ENCODE results near the gene PIGB.

DNA sequence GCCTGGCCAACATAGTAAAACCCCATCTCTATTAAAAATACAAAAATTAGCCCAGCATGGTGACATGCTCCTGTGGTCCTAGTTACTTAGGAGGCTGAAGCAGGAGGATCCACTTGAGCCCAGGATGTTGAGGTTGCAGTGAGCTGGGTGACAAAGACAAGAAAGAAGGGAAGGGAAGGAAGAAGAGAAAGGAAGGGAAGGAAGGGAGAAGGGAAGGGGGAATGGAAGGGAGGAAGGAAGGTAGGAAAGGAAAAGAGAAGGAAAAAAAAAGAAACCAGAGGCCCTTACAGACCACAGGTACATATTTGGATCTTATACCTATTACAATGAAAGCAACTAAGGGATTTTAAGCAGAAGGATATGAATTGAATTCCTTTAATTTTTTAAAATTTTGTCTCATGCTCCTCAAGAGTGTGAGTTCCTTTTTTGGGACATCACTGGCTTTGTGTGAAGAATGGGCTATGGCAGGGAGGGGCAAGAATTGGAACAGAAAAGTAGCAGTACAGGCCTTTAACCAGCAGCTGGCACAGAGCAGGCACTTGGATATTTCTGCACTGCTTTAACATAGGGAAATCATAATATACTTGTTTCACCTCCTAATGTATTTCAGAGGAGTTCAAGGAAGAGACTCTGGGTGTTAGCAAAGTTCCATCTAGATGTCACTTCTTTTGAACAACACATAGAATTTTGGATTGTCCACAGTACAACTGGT is 37.3 kb upstream of the PIGB start:
- TF ChIP-seq CTCF (conservative IDR thresholded peaks at IDR 0.05; ENCODE audit: low read depth, low read length) (no peak), SMC3 (IDR thresholded peaks at IDR 0.05; ENCODE audit: low read depth, low read length) (no peak), RCOR1 (IDR thresholded peaks at IDR 0.05; ENCODE audit: insufficient replicate concordance, low read length) (no peak), POLR2A (IDR thresholded peaks at IDR 0.05; ENCODE audit: low read depth, low read length) (no peak), RFX5 (IDR thresholded peaks at IDR 0.05; ENCODE audit: low read depth, low read length) (no peak), CEBPB (IDR thresholded peaks at IDR 0.05; ENCODE audit: low read depth, low read length) (no peak), MXI1 (IDR thresholded peaks at IDR 0.05; ENCODE audit: borderline replicate concordance, low read depth, low read length) (no peak), MAFK (IDR thresholded peaks at IDR 0.05; ENCODE audit: low read depth, low read length) (no peak), BHLHE40 (IDR thresholded peaks at IDR 0.05; ENCODE audit: low read depth, low read length) (no peak), RAD21 (IDR thresholded peaks at IDR 0.05; ENCODE audit: low read length) (no peak), MAZ (IDR thresholded peaks at IDR 0.05; ENCODE audit: borderline replicate concordance, low read depth, low read length) (no peak)

Measured in IMR-90 (cell line).